Measurements from ENCODE around the gene SORCS3.

The SORCS3 gene

GRCh38 chr10:105145711-105146110 lies 504.6 kb downstream of the SORCS3 start:
- no peak for DNase-seq (ENCODE audit: low read depth)
- no peak for TF ChIP-seq CTCF (conservative IDR thresholded peaks at IDR 0.05; ENCODE audit: low read depth, low read length)
- no peak overlapping the region for H3K4me3 ChIP-seq (ENCODE audit: low read depth, low read length)

GRCh38 chr10:105146436-105146835 lies 505.3 kb downstream of the SORCS3 start:
- no peak for DNase-seq (ENCODE audit: low read depth)

GRCh38 chr10:105148456-105148855 lies 507.4 kb downstream of the SORCS3 start:
- DNase-seq (ENCODE audit: low read depth): no peak
- TF ChIP-seq CTCF (conservative IDR thresholded peaks at IDR 0.05; ENCODE audit: low read depth, low read length): no peak
- no peak overlapping the region for H3K4me3 ChIP-seq (ENCODE audit: low read depth, low read length)

More at GRCh38 chr10:105146436-105146835, 505.3 kb downstream of the SORCS3 start:
- no peak for TF ChIP-seq CTCF (conservative IDR thresholded peaks at IDR 0.05; ENCODE audit: low read depth, low read length)
- H3K4me3 ChIP-seq (ENCODE audit: low read depth, low read length): no peak overlapping the region

- no peak for TF ChIP-seq CTCF (conservative IDR thresholded peaks at IDR 0.05; ENCODE audit: low read depth, low read length)
- no peak overlapping the region for H3K4me3 ChIP-seq (ENCODE audit: low read depth, low read length)
- DNase-seq (ENCODE audit: low read depth): no peak
These were observed 507.8 kb downstream of the SORCS3 start for GRCh38 chr10:105148921-105149320.

DNA sequence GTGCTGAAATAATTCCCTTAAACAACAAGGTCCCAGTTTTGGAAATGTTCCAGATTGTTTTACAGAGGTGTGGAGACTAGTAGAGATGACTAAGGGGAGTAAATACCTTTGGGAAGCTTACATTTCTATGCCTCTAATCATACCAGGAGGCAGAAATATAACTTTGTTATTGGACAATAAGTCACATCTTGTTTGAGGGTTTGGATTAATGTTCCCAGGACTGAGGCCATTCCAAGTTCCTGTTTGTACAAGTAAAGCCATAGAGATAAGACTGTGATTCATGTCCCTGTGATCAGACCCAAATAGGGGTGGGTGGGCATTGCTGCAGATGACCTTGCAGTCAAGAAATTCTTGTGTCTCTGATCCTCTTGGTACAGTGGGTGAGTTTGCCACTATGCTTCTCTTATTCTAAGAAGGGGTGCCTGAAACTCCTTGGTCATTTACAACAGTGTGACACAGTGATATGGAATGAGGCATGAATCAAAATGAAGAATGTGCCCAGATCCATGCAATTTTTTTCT lies 508.3 kb downstream of the SORCS3 start:
- DNase-seq (ENCODE audit: low read depth): no peak
- no peak for TF ChIP-seq CTCF (conservative IDR thresholded peaks at IDR 0.05; ENCODE audit: low read depth, low read length)

DNA sequence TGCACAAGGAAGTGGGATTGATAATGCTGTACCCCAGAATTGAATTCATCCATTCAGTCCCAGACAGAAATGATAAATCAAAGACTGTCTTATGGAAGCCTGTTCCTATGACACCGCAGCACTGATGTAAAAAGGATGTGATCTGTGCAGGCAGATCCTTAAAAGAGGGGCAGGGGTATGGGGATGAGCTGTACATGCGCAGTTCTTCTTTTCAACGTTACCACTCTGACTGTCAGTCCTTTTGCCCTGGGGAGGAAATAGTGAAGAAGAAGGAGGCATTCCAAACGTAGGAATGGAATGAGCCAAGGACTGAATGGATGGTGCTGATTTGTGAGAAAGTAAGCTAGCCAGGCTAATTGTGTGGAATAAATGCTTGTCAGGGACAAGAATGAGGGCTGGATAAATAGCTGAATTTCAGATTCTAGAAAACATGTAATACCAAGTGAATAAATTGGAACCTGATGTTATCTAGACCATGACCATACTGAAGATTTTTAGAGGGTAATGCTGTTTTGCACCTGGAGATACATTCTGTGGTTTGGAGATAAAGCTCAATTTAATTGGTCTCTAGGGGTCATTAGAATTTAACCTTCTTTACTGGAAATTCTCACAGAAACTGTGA lies 509.3 kb downstream of the SORCS3 start:
- DNase-seq (ENCODE audit: low read depth): no peak
- TF ChIP-seq CTCF (conservative IDR thresholded peaks at IDR 0.05; ENCODE audit: low read depth, low read length): no peak
- no peak overlapping the region for H3K4me3 ChIP-seq (ENCODE audit: low read depth, low read length)

More for the DNA sequence above, 508.3 kb downstream of the SORCS3 start:
- H3K4me3 ChIP-seq (ENCODE audit: low read depth, low read length): no peak overlapping the region

DNA sequence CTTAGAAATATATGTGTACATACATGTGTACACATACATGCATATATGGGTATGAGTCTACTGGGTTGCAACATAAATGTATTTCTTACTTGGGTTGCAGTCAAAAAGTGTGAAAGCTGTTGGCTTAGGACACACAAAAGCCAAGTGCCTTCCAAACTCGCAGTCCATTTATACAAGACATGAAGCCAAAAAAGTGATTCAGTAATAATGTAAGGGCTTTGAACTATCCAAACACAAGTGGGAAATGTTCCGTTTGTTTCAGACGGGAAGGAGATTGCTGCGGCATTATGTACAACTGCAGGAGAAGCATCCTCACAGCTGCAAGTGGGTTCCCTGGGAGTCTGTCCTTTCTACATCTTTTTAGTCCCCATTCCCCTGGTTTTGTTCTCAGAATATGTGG lies 513.6 kb downstream of the SORCS3 start:
- DNase-seq (ENCODE audit: low read depth): no peak
- no peak for TF ChIP-seq CTCF (conservative IDR thresholded peaks at IDR 0.05; ENCODE audit: low read depth, low read length)
- H3K4me3 ChIP-seq (ENCODE audit: low read depth, low read length): no peak overlapping the region
